PFSK-1 (cell line): ENCODE data around the gene MAPKBP1.

Experiments used
- REST ChIP-seq, 2 experiments: IDR thresholded peaks; 2 replicates each; pipeline versions ENCODE4 v1.6.1 to v1.8.0; 2011 to 2012; ENCODE audit warnings: low read depth in 2 of 2, low read length in 2 of 2, control low read depth in 1 of 2, inconsistent platforms in 1 of 2, mild to moderate bottlenecking in 1 of 2, moderate library complexity in 1 of 2; ENCODE audit not compliant: insufficient read depth in 1 of 2
- TAF1 ChIP-seq: IDR thresholded peaks from 2 replicates; pipeline ENCODE4 v1.6.1; 2012; ENCODE audit warnings: low read length, control low read depth, borderline replicate concordance; ENCODE audit not compliant: insufficient read depth

- no peak for TF ChIP-seq TAF1
- no peak for TF ChIP-seq REST (IDR thresholded peaks at IDR 0.05; ENCODE audit: insufficient read depth in 1 of 2, low read depth in 2 of 2, low read length in 2 of 2)
These were observed 64.2 kb downstream of the MAPKBP1 start, which contains the start of gene PLA2G4B for GRCh38 chr15:41838400-41838897.
